Uterus (tissue), 2 donors: ENCODE data around the gene UNC79.

ENCODE experiments used
- CTCF ChIP-seq, 4 experiments: fragments of 200-600 bp in 2 of 4; fragments of 450-650 bp in 2 of 4; sonication (generic) in 2 of 4; IDR thresholded peaks; one replicate each; pipeline ENCODE4 v1.5.1; 2016 to 2019; ENCODE audit warnings: antibody characterized with exemption in 4 of 4, mild to moderate bottlenecking in 2 of 4, moderate library complexity in 1 of 4
- POLR2A ChIP-seq, 2 donors: fragments of 450-650 bp; IDR thresholded peaks; one replicate each; pipeline ENCODE4 v1.6.1; 2016; ENCODE audit warnings: antibody characterized with exemption in 2 of 2, mild to moderate bottlenecking in 1 of 2, moderate library complexity in 1 of 2

DNA sequence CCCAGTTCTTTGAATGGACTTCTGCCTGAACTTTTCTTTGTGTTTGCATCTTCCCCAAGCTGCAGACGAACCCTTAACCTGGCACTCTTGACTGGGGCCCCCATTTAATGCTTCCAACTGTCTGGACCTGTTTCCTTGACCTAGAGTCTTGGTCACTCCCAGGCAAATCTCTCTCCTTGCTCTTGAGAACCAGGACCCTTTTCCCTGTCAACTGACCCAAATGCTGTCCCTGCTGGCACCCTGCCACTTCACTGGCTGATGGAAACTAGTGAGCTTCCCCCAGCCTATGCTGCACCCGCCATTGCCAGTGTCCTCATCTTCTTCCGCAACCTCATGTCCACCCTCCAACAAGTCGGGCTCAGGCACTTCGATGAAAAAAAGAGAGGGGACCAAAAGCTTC lies 278.1 kb downstream of the UNC79 start:
- no peak for TF ChIP-seq CTCF (IDR thresholded peaks at IDR 0.05)
- TF ChIP-seq POLR2A (IDR thresholded peaks at IDR 0.05): no peak
